GM12878 (cell line): ENCODE results near the gene PTPRN2. TPM values are rescaled to one million over a fixed set of nuclear protein-coding genes. Genes with fewer than 3 reads are reported as not detected.

Experiments used
- ATAC-seq: fragments of 200-7000 bp; cut with Tn5 transposase; 3 replicates; pipeline ENCODE4 v1.9.1; 2020; ENCODE audit warnings: mild to moderate bottlenecking, moderate library complexity
- BruUV-seq: library from RNA; stranded (reverse); fragments of 400-500 nt; replicated peaks from 2 replicates; lab custom pipeline; 2021; lab: Mats Ljungman, UMichigan
- CTCF ChIA-PET: fragments of 300-600 bp; sonication (Branson Sonifier 250); formaldehyde crosslinking; extraction: SDS; loops from one replicate; lab custom pipeline; 2021; ENCODE audit warnings: inconsistent platforms; lab: Yijun Ruan, JAX
- POLR2A ChIA-PET: fragments of 350-600 bp; formaldehyde crosslinking; extraction: SDS; loops from one replicate; lab custom pipeline; 2021; ENCODE audit warnings: inconsistent platforms; lab: Charles Lee
- RAD21 ChIA-PET: fragments of 300-600 bp; sonication (Branson Sonifier 250); formaldehyde crosslinking; loops from one replicate; lab custom pipeline; 2023; ENCODE audit warnings: antibody characterized with exemption; ENCODE audit not compliant: unreplicated experiment; lab: Charles Lee
- SMC1A ChIA-PET: fragments of 300-600 bp; sonication (Branson Sonifier 250); formaldehyde crosslinking; loops from one replicate; lab custom pipeline; 2023; ENCODE audit not compliant: unreplicated experiment, uncharacterized antibody; lab: Charles Lee
- DNase-seq: peaks from one replicate; pipeline ENCODE4 v3.0.0-alpha.2; 2011; ENCODE audit warnings: low read depth, low spot score
- FAIRE-seq: peaks from 3 replicates; lab custom pipeline; 2011; peaks lifted over from hg19 to GRCh38; lab: Jason Lieb, UNC
- H2AFZ ChIP-seq: 2 replicates; pipeline ENCODE4 v1.6.0; 2011; ENCODE audit warnings: low read depth, low read length, control low read depth; ENCODE audit not compliant: control insufficient read depth
- H3K27ac ChIP-seq: 2 replicates; pipeline ENCODE4 v1.5.1; 2011; ENCODE audit warnings: control low read depth; ENCODE audit not compliant: control insufficient read depth, insufficient read depth
- H3K27me3 ChIP-seq, 2 experiments: replicated peaks in 1 of 2; 2 replicates each; pipeline versions ENCODE4 v1.6.0 to v1.6.1; 2011; ENCODE audit warnings: low read length in 1 of 2; ENCODE audit not compliant: control insufficient read depth in 2 of 2, insufficient read depth in 2 of 2
- H3K36me3 ChIP-seq, 2 experiments: 2 replicates each; pipeline ENCODE4 v1.5.1; 2011; ENCODE audit warnings: low read length in 1 of 2; ENCODE audit not compliant: control insufficient read depth in 2 of 2, insufficient read depth in 2 of 2
- H3K4me1 ChIP-seq: 2 replicates; pipeline ENCODE4 v1.6.1; 2011; ENCODE audit warnings: mild to moderate bottlenecking, low read length, moderate library complexity, mixed read lengths; ENCODE audit not compliant: control insufficient read depth, insufficient read depth
- H3K4me2 ChIP-seq: 2 replicates; pipeline ENCODE4 v1.6.0; 2011; ENCODE audit warnings: control low read depth; ENCODE audit not compliant: control insufficient read depth, insufficient read depth
- H3K4me3 ChIP-seq: fragments of 200-600 bp; sonication (generic); 2 replicates; pipeline ENCODE4 v1.5.1; 2016
- H3K79me2 ChIP-seq: 2 replicates; pipeline ENCODE4 v1.6.0; 2011; ENCODE audit warnings: low read length; ENCODE audit not compliant: control insufficient read depth, insufficient read depth
- H3K9ac ChIP-seq: 2 replicates; pipeline ENCODE4 v1.8.0; 2011; ENCODE audit warnings: low read length, control low read depth, mixed read lengths; ENCODE audit not compliant: control insufficient read depth, insufficient read depth
- H3K9me3 ChIP-seq: replicated peaks from 3 replicates; pipeline ENCODE4 v1.5.1; 2011; ENCODE audit warnings: mild to moderate bottlenecking, low read length; ENCODE audit not compliant: control insufficient read depth, insufficient read depth
- H4K20me1 ChIP-seq: 2 replicates; pipeline ENCODE4 v1.6.0; 2011; ENCODE audit not compliant: control insufficient read depth, insufficient read depth
- BRCA1 ChIP-seq: IDR thresholded peaks from 2 replicates; pipeline ENCODE4 v1.6.1; 2011; ENCODE audit warnings: low read depth, low read length, improper control_type of control experiment
- CBX3 ChIP-seq: fragments of 200-600 bp; sonication (generic); IDR thresholded peaks from 2 replicates; pipeline ENCODE4 v1.6.1; 2016; ENCODE audit warnings: low read depth, borderline replicate concordance
- CHD1 ChIP-seq: IDR thresholded peaks from 2 replicates; pipeline ENCODE4 v1.6.1; 2012; ENCODE audit warnings: low read depth, low read length, improper control_type of control experiment
- E2F8 ChIP-seq: fragments of 450-650 bp; IDR thresholded peaks from 2 replicates; pipeline ENCODE4 v1.6.1; 2018; ENCODE audit warnings: mild to moderate bottlenecking, low read depth, moderate library complexity; ENCODE audit not compliant: partially characterized antibody
- ELK1 ChIP-seq: IDR thresholded peaks from 2 replicates; pipeline ENCODE4 v1.6.1; 2012; ENCODE audit warnings: low read depth, low read length, improper control_type of control experiment
- GABPA ChIP-seq: IDR thresholded peaks from 2 replicates; pipeline ENCODE4 v1.6.1; 2014; ENCODE audit warnings: antibody characterized with exemption, low read depth, mild to moderate bottlenecking, inconsistent platforms
- HDGF ChIP-seq: fragments of 450-650 bp; IDR thresholded peaks from 2 replicates; pipeline ENCODE4 v1.6.1; 2016; ENCODE audit warnings: antibody characterized with exemption
- MXI1 ChIP-seq: fragments of 150-350 bp; IDR thresholded peaks from 2 replicates; pipeline ENCODE4 v1.6.1; 2011; ENCODE audit warnings: low read depth, mild to moderate bottlenecking, inconsistent platforms, low read length, improper control_type of control experiment
- MYC ChIP-seq: IDR thresholded peaks from 2 replicates; pipeline ENCODE4 v1.6.1; 2011; ENCODE audit warnings: mild to moderate bottlenecking, low read length, moderate library complexity, inconsistent platforms; ENCODE audit not compliant: insufficient read depth, insufficient replicate concordance, insufficient read length, severe bottlenecking
- NR2C1 ChIP-seq: fragments of 450-650 bp; IDR thresholded peaks from 2 replicates; pipeline ENCODE4 v1.6.1; 2017; ENCODE audit warnings: antibody characterized with exemption, mild to moderate bottlenecking, moderate library complexity
- POLR2A ChIP-seq: IDR thresholded peaks from 2 replicates; pipeline ENCODE4 v1.6.1; 2011; ENCODE audit warnings: low read depth, mild to moderate bottlenecking, low read length
- SIN3A ChIP-seq: IDR thresholded peaks from 2 replicates; pipeline ENCODE4 v1.6.1; 2012; ENCODE audit warnings: low read depth, low read length, improper control_type of control experiment
- SREBF2 ChIP-seq: IDR thresholded peaks from 2 replicates; pipeline ENCODE4 v1.6.1; 2012; ENCODE audit warnings: mild to moderate bottlenecking, low read length
- TAF1 ChIP-seq: IDR thresholded peaks from 2 replicates; pipeline ENCODE4 v1.6.1; 2011; ENCODE audit warnings: mild to moderate bottlenecking, low read depth, low read length, borderline replicate concordance
- TARDBP ChIP-seq: IDR thresholded peaks from 2 replicates; pipeline ENCODE4 v1.6.1; 2016; ENCODE audit warnings: borderline replicate concordance
- WGBS: methylation state at CpG from one replicate; pipeline ENCODE4 v1.1.6; 2016; ENCODE audit warnings: low lambda C conversion rate; ENCODE audit not compliant: insufficient replicate concordance, insufficient coverage; ENCODE audit errors: missing lambda C conversion rate; 5-methylcytosine and 5-hydroxymethylcytosine counted together
- in situ Hi-C: fragments of 300-500 bp; cut with MboI; formaldehyde crosslinking; loops from 9 replicates; pipeline ENCODE4 v1.14.3; 2018; ENCODE audit warnings: mixed read lengths
- intact Hi-C: fragments of 100-400 bp; cut with micrococcal nuclease; formaldehyde crosslinking; loops from one replicate; pipeline ENCODE4 v1.14.2; 2022; ENCODE audit not compliant: unreplicated experiment
- polyA plus RNA-seq, 11 experiments: library from polyadenylated mRNA; depleted of rRNA in 4 of 11; unstranded in 6 of 11; stranded (reverse) in 5 of 11; fragments of >200 nt; fragmentation: Nextera tagmentation in 4 of 11; fragmentation: Illumina TruSeq in 1 of 11; extraction: Ambion mirVana in 4 of 11; extraction: Trizol in 1 of 11; gene quantifications; 1 replicate in 1 of 11; 2 replicates in 10 of 11; pipeline versions ENCODE4 v1.2.1 to v1.2.3, GENCODE V29; 2011 to 2016; ENCODE audit warnings: inconsistent platforms in 2 of 11, missing spikeins in 2 of 11, low read depth in 1 of 11
- total RNA-seq, 4 experiments: library from RNA; depleted of rRNA in 3 of 4; stranded (reverse); fragments of >200 nt in 3 of 4; fragmentation: Illumina TruSeq in 1 of 4; extraction: Trizol in 1 of 4; gene quantifications; 2 replicates each; pipeline versions ENCODE4 v1.2.1 to v1.2.3, GENCODE V29; 2013 to 2021
- TF ChIP-seq, protein P1 (sequence below): IDR thresholded peaks from 2 replicates; pipeline ENCODE4 v1.6.1; 2012; ENCODE audit warnings: low read depth, low read length, improper control_type of control experiment

The PTPRN2 gene
- total and polyA plus RNA-seq, 10 of the 15 experiments (the other 5 are each of a cell fraction or from before 2014, with no cell fraction given) = 5.4 TPM; not detected in 9

DNA sequence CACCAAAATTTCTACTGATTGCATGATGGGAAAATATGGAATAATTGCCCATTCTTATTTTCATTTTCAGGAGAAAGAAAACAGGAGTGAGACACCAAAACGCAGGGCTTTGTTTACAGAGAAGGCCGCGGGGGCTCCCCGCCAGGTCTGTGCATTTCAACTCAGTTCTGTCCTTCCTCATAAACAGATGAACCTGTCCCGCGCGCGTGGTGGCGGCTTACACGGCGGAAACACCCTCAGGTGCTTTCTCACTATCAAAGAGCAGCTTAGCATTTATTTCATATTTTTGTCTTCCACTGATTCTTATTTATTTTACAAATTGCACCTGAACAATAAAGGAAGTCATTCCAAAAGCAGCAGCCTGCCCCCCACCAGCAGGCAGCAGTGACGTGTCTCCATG is 579.4 kb downstream of the PTPRN2 start:
- POLR2A ChIA-PET = no interaction called here
- FAIRE-seq (no peak), ATAC-seq (no peak), DNase-seq (no peak)
- Histone ChIP-seq H3K9ac (no peak overlapping the region), H3K79me2 (no peaks in the 10 kb centered on the region), H3K27me3 (no peaks in the 10 kb centered on the region), H3K4me2 (no peak overlapping the region), H4K20me1 (no peaks in the 10 kb centered on the region), H3K27ac (no peak overlapping the region), H3K36me3 (no peaks in the 10 kb centered on the region), H3K4me3 (no peak overlapping the region), H3K9me3 (peaks cover 1% of the 10 kb centered on the region; the same call in 1 of the 3 replicates), H3K4me1 (no peaks in the 10 kb centered on the region), H2AFZ (no peak overlapping the region)
- RAD21 ChIA-PET = no interaction called here
- CTCF ChIA-PET = no interaction called here
- in situ Hi-C loops (no loop called here), intact Hi-C loops (no loop called here)
- 34% methylated on average over 12 of the region's 12 CpGs for WGBS
- TF ChIP-seq MYC (no peak), NR2C1 (no peak), BRCA1 (no peak), TARDBP (no peak), TAF1 (no peak)
- TF ChIP-seq, protein P1, sequence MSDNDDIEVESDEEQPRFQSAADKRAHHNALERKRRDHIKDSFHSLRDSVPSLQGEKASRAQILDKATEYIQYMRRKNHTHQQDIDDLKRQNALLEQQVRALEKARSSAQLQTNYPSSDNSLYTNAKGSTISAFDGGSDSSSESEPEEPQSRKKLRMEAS = no peak
- no TSS peak for BruUV-seq
- SMC1A ChIA-PET = no interaction called here

- no peak overlapping the region for H3K4me2 ChIP-seq
- ChIA-PET CTCF (no interaction called here), RAD21 (no interaction called here)
- no peak overlapping the region for H3K9ac ChIP-seq
- no peak for FAIRE-seq
- no peaks in the 10 kb centered on the region for H3K79me2 ChIP-seq
- H2AFZ ChIP-seq = no peak overlapping the region
- no peaks in the 10 kb centered on the region for H3K27me3 ChIP-seq
- in situ Hi-C loops = no loop called here
- no peaks in the 10 kb centered on the region for H3K4me1 ChIP-seq
- TF ChIP-seq ELK1 (no peak), CBX3 (no peak), SREBF2 (no peak), MXI1 (no peak), E2F8 (no peak), CHD1 (no peak), SIN3A (no peak), POLR2A (no peak), GABPA (no peak), HDGF (no peak)
- TF ChIP-seq, all 136 proteins: peak for 0
- Histone ChIP-seq H3K9me3 (peaks cover 1% of the 10 kb centered on the region; the same call in 1 of the 3 replicates), H3K27ac (no peak overlapping the region), H3K4me3 (no peak overlapping the region), H4K20me1 (no peaks in the 10 kb centered on the region), H3K36me3 (no peaks in the 10 kb centered on the region)
- DNase-seq (no peak), ATAC-seq (no peak)
- intact Hi-C loops = no loop called here
- 24% methylated on average over 5 of the region's 5 CpGs for WGBS
- POLR2A ChIA-PET = no interaction called here
- no TSS peak for BruUV-seq
- SMC1A ChIA-PET = no interaction called here
Observed at GRCh38 chr7:158007697-158008257, 579.8 kb downstream of the PTPRN2 start.
